KMS-11 (cell line): ENCODE data around the gene EYA3.

Experiments used
- H2AFZ ChIP-seq: fragments of 200-600 bp; sonication (generic); 2 replicates; pipeline ENCODE4 v1.6.1; 2016; ENCODE audit warnings: antibody characterized with exemption, mixed run types, low read depth
- H3K27ac ChIP-seq: fragments of 200-600 bp; sonication (generic); 2 replicates; pipeline ENCODE4 v1.6.1; 2016; ENCODE audit warnings: mild to moderate bottlenecking, mixed run types
- H3K27me3 ChIP-seq: fragments of 200-600 bp; sonication (generic); 2 replicates; pipeline ENCODE4 v1.6.1; 2017; ENCODE audit warnings: mild to moderate bottlenecking, low read depth, mixed run types, moderate library complexity; ENCODE audit not compliant: insufficient read depth
- H3K36me3 ChIP-seq: fragments of 200-600 bp; sonication (generic); 2 replicates; pipeline ENCODE4 v1.6.1; 2017; ENCODE audit warnings: mild to moderate bottlenecking, mixed run types; ENCODE audit not compliant: insufficient read depth
- H3K4me1 ChIP-seq: fragments of 200-600 bp; sonication (generic); 2 replicates; pipeline ENCODE4 v1.6.1; 2016; ENCODE audit warnings: mild to moderate bottlenecking, low read depth, mixed run types; ENCODE audit not compliant: poor library complexity, severe bottlenecking
- H3K4me2 ChIP-seq: fragments of 200-600 bp; sonication (generic); 2 replicates; pipeline ENCODE4 v1.7.0; 2016; ENCODE audit warnings: mild to moderate bottlenecking, mixed run types
- H3K4me3 ChIP-seq: fragments of 200-600 bp; sonication (generic); IDR thresholded peaks from 2 replicates; pipeline ENCODE4 v1.6.1; 2017; ENCODE audit warnings: low read depth, low read length, mixed read lengths; ENCODE audit not compliant: insufficient read depth
- H3K79me2 ChIP-seq: fragments of 200-600 bp; sonication (generic); 2 replicates; pipeline ENCODE4 v1.6.1; 2016; ENCODE audit warnings: low read depth, mixed run types; ENCODE audit not compliant: insufficient read depth
- H3K9ac ChIP-seq: fragments of 200-600 bp; sonication (generic); 2 replicates; pipeline ENCODE4 v1.6.1; 2016; ENCODE audit warnings: mild to moderate bottlenecking, mixed run types
- H4K20me1 ChIP-seq: fragments of 200-600 bp; sonication (generic); 2 replicates; pipeline ENCODE4 v1.6.1; 2016; ENCODE audit warnings: mild to moderate bottlenecking, mixed run types; ENCODE audit not compliant: insufficient read depth
- CTCF ChIP-seq: fragments of 200-600 bp; sonication (generic); conservative IDR thresholded peaks from 2 replicates; pipeline ENCODE4 v1.6.1; 2017; ENCODE audit warnings: low read depth, mild to moderate bottlenecking, antibody characterized with exemption, low read length, moderate library complexity, mixed read lengths

Gene EYA3

GRCh38 chr1:28056129-28056925, 32.1 kb downstream of the EYA3 start:
- Histone ChIP-seq H3K27ac (no peak overlapping the region), H3K4me2 (no peak overlapping the region), H3K27me3 (no peaks in the 10 kb centered on the region), H3K9ac (no peak overlapping the region), H4K20me1 (peaks cover 3% of the 10 kb centered on the region; the same call in 1 of the 2 replicates), H3K4me1 (peaks cover 6% of the 10 kb centered on the region), H3K79me2 (no peaks in the 10 kb centered on the region; the same call in 1 of the 2 replicates), H2AFZ (no peak overlapping the region), H3K4me3 (no peak overlapping the region), H3K36me3 (no peaks in the 10 kb centered on the region)
- TF ChIP-seq CTCF, result no peak

- TF ChIP-seq CTCF, result no peak
- no peaks in the 10 kb centered on the region for H3K36me3 ChIP-seq
- no peaks in the 10 kb centered on the region for H3K27me3 ChIP-seq
Observed at GRCh38 chr1:28050776-28051175, 37.6 kb downstream of the EYA3 start.

GRCh38 chr1:28046716-28047115, 41.7 kb downstream of the EYA3 start:
- H2AFZ ChIP-seq, result no peak overlapping the region
- H3K27me3 ChIP-seq, result no peaks in the 10 kb centered on the region
- H3K4me2 ChIP-seq, result no peak overlapping the region
- no peak overlapping the region for H3K4me3 ChIP-seq
- no peaks in the 10 kb centered on the region for H3K36me3 ChIP-seq
- H3K9ac ChIP-seq, result no peak overlapping the region
- H3K27ac ChIP-seq, result no peak overlapping the region
- H3K79me2 ChIP-seq, result no peaks in the 10 kb centered on the region
- H4K20me1 ChIP-seq, result no peaks in the 10 kb centered on the region
- no peak for TF ChIP-seq CTCF
- H3K4me1 ChIP-seq, result no peaks in the 10 kb centered on the region

More at GRCh38 chr1:28050776-28051175, 37.6 kb downstream of the EYA3 start:
- Histone ChIP-seq H2AFZ (no peak overlapping the region), H4K20me1 (no peaks in the 10 kb centered on the region), H3K4me3 (no peak overlapping the region), H3K9ac (no peak overlapping the region), H3K79me2 (no peaks in the 10 kb centered on the region), H3K4me2 (no peak overlapping the region), H3K27ac (no peak overlapping the region), H3K4me1 (no peaks in the 10 kb centered on the region)

- H3K79me2 ChIP-seq, result no peaks in the 10 kb centered on the region
- no peak overlapping the region for H3K4me2 ChIP-seq
- H3K4me3 ChIP-seq, result no peak overlapping the region
- no peak overlapping the region for H3K9ac ChIP-seq
- H3K27ac ChIP-seq, result no peak overlapping the region
- H3K4me1 ChIP-seq, result no peaks in the 10 kb centered on the region
- H4K20me1 ChIP-seq, result no peaks in the 10 kb centered on the region
- H3K27me3 ChIP-seq, result no peaks in the 10 kb centered on the region
- no peak overlapping the region for H2AFZ ChIP-seq
- no peaks in the 10 kb centered on the region for H3K36me3 ChIP-seq
- no peak for TF ChIP-seq CTCF
Observed at GRCh38 chr1:28045777-28046176, 42.6 kb downstream of the EYA3 start.
